GM10847 (cell line): Measurements from ENCODE around the gene XPO4.

Source experiments
- POLR2A ChIP-seq: IDR thresholded peaks from 2 replicates; pipeline ENCODE4 v1.6.1; 2011; ENCODE audit not compliant: insufficient read length; ENCODE audit errors: extremely low read depth

Gene XPO4

DNA sequence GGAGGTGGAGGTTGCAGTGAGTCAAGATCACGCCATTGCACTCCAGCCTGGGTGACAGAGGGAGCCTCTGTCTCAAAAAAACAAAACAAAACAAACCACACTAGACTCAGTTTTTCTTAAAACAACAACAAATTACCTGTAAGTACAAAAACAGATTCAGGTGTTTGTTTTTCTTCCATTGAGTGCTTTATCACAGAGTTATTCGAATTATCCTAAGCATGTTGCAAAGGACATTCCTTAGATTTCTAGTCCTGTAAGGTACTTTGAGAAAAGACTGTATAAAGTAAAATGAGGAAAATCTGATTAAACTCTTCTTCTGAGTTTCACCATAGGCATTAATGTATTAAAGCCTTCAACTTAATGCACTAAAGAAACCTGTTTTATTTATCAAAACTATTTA lies 126.6 kb downstream of the XPO4 start:
- TF ChIP-seq POLR2A: no peak

- TF ChIP-seq POLR2A: no peak
Measured at GRCh38 chr13:20774746-20775145, 127.8 kb downstream of the XPO4 start.

DNA sequence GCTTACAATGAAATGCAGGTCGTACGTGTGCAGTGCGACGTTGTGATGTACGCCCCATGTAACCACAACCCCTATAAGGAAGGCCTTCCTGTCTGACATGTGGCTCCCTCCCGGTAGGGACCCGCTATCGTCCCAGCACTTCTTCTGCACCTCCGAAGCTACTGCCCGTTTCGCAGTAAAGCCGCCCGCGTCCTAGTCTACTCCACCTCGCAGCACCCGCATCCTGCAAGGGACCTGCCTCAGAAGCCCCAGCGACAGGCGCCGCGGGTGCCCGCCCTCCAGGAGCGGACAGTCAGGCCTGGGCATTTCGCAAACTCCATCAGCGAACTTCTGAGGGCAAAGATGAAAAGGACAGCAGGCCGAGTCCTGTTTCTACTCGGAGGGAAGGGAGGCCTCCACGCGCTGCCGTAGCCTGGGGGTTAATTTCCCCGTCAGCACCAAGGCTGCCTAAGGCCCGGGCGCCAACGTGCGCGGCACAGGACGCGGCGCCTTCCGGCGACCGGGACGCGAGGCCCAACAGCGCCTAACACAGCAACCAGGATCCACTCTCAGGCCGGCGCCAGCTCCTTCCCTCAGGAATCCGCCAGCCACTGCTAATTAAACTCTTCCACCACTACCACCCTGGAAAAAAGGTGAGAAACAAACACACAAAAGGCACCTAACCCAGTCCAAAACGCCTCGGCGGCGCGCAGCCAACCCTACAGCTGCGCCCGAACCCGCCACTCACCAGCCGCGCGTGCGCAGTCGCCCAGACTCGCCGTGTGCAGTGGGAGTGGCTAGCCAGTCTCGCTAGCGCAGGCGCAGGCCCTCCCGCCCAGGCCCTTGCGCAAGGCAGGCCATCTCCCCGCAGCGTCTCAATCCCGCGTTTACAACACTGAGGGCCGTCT lies 129.1 kb downstream of the XPO4 start, which contains the start of gene EEF1AKMT1:
Gene EEF1AKMT1, minus strand, starts transcription at position 768 of the 887 bp plus-strand sequence. CDS start 16,363 bp downstream, outside the sequence.
- TF ChIP-seq POLR2A: peak; percentile 96

GRCh38 chr13:20772401-20773131 lies 130.0 kb downstream of the XPO4 start:
- no peak for TF ChIP-seq POLR2A

DNA sequence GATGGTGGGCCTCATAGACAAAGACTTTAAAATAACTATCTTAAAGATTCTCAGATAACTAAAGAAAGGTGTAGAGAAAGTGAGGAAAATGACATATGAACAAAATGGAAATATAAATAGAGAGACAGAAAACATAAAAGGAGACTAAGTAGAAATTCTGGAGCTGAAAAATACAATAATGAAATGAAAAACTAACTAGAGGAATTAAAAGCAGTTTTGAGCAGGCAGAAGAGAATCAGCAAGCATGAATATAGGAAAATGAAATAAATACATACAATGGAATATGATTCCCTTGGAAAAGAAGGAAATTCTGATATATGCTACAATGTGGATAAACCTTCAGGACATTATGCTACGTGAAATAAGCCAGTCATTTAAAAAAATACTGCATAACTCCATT lies 132.7 kb downstream of the XPO4 start:
- no peak for TF ChIP-seq POLR2A

- TF ChIP-seq POLR2A: no peak
Measured at GRCh38 chr13:20769091-20769490, 133.5 kb downstream of the XPO4 start.

DNA sequence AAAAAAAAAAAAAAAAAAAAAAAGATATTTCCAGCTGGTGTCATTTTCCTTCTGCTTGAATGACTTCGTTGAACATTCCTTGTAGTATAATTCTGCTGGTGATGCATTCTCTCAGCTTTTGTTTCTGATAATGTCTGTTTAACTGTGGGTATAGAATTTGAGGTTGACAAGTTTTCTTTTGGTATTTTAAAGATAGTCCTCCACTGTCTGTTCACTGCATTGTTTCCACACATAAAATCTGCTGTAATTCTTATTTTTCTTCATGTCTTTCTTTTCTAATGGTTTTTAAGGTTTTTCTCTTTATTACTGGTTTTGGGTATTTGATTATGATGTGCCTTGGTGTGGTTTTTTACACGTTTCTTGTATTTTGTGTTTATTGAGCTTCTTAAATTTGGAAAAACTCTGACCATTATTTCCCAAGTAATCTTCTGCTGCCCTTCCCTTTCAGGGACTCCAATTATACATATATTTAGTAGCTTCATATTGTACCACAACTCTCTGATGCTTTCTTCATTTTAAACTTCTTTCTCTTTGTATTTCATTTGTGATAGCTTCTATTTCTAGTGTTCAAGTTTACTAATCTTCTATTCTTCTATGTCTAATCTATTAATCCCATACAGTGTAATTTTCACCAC lies 135.1 kb downstream of the XPO4 start:
- TF ChIP-seq POLR2A: no peak

- TF ChIP-seq POLR2A: no peak
Measured at GRCh38 chr13:20760872-20761271, 141.7 kb downstream of the XPO4 start.

DNA sequence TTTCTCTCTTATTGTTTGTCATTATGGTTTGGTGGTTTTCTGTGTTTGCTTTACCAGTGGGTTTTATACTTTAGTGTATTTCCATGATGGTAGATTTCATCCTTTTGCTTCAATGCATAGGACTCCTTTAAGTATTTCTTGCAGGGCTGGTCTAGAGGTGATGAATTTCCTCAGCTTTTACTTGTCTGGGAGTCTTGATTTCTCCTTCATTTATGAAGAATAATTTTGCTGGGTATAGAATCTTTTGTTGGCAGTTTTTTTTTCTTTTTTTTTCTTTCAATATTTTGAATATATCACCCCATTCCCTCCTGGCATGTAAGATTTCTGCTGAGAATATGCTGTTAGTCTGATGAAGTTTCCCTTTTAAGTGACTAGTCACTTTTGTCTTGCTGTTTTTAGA lies 148.5 kb downstream of the XPO4 start:
- no peak for TF ChIP-seq POLR2A

GRCh38 chr13:20749377-20749776 lies 153.2 kb downstream of the XPO4 start:
- no peak for TF ChIP-seq POLR2A

DNA sequence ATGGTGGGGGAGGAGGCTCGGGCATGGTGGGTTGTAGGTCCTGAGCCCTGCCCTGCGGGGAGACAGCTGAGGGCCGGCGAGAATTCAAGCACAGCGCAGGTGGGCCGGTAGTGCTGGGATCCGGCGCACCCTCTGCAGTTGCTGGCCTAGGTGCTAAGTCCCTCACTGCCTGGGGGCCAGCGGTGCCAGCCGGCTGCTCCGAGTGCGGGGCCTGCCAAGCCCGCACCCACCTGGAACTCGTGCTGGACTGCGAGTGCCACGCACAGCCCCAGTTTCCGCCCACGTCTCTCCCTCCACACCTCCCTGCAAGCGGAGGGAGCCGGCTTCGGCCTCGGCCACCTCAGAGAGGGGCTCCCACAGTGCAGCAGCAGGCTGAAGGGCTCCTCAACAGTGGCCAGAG lies 162.5 kb downstream of the XPO4 start:
- TF ChIP-seq POLR2A: no peak

DNA sequence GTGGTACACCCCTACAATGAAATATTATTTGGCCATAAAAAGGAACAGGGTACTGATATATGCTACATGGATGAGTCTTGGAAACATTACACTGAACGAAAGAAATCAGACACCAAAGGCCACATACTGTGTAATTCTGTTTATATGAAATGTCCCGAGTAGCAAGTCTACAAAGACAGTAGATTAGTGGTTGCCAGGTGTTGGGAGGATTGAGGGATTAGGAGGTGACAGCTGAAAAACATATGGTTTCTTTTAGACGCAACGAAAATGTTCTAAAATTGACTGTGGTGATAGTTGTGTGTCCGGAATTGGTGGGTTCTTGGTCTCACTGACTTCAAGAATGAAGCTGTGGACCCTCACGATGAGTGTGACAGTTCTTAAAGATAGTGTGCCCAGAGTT lies 163.9 kb downstream of the XPO4 start:
- no peak for TF ChIP-seq POLR2A

DNA sequence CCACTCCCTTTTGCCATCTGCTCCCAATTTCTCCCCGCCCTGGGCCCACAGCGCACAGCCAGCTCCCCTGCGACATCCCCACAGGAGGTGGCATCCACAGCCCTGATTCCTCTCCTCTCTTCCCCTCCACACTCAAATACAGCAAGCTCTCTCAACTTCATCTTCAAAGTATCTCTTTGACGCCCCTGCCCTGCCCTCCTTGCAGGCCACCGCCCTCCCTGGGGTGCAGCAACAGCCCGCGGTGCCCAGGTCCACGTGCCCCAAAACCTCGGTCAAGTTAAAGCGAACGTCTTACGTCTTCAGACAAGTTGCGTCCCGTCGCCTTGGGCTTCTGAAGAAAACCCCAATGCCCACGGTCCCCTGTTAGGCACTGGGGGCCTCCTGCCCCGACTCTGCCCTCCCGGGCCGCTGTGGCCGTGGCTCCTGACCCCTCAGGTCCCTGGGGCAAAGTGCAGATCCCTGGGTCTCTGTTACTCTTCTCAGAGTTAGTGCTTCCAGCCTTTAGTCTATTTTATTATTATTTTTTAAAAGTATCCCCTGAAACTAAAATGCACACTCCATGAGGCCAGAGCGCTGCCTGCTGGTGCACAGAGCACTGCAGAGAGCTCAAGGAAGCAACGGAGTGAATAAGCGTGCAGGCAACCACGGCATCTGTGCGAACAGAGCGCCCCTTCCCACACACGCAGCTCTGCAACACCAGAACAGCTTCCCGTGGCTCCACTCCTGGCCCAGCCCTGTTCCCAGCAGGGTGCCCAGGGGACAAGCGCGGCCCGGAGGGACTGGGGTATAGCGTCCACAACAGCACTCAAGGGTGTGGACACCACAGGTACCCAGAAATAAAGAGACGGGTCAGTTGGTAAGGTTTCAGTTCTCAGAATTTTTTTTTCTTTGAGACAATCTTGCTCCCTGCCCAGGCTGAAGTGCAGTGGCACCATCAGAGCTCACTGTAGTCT lies 172.6 kb downstream of the XPO4 start:
- no peak for TF ChIP-seq POLR2A

DNA sequence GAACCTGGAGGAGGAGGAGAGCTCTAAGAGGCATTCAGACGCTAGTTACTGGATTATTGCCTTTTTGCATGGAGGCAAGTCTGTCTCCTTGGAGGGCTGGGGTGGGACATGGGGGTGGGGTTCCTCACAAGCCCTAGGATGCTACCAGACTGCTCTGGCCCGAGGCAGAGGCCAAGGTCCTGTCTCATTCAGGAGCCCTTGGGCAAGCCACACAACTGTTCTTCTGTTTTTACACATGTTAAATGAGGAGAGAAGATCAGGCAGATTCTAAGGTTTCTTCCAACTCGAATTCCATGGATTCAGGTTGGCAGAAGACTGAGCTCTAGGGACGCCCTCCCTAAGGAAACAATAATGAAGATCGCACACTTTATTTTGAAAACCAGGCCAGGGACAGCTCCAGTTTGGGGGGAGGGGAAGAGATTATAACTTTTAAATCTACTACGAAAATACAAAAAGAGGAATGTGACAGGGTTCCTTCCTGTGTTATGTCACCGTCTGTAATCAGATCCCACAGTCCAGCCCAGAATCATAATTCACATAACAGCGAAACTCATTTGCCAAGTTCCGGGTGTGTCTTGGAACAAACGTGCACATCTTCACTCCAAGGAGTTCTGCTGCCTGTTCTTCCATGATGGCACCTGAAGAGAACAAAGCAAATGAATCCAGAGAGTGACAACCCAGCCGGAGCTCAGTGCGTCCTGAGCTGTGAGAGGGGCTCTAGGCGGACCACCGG lies 173.8 kb downstream of the XPO4 start:
- TF ChIP-seq POLR2A: no peak

GRCh38 chr13:20727856-20728255 lies 174.7 kb downstream of the XPO4 start:
- no peak for TF ChIP-seq POLR2A
